Urothelium cell line (cell line): ENCODE results near the gene CD99.
"Not testable (repeated sequence)": the region's sequence is repeated elsewhere in the genome, so short reads cannot be mapped to it uniquely, and the experiment has no call there.

ENCODE experiments used
- DNase-seq: peaks from one replicate; pipeline ENCODE4 v3.0.0; 2011; ENCODE audit warnings: low spot score, mixed read lengths
- FAIRE-seq: peaks from 2 replicates; lab custom pipeline; 2011; peaks lifted over from hg19 to GRCh38; lab: Jason Lieb, UNC

Gene CD99

DNA sequence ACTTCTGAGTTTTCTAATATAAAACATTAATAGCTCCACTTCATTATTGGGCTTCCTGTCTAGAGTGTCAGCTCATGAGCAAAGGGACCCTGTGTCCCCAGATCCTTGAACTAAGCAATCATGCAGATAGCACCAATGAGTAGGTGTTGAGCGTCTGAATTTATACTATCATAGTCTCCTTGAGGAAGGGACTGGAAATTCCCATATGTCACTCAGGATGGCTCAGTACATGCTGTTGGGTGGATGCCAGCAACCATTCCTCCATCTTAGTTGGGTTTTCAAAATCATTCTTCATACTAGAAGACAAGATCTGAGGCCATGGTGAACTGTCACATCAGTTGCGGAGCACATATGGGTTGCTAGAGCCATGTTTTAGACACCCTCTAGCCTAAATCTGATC lies 27.7 kb downstream of the CD99 start:
- no peak for DNase-seq
- FAIRE-seq = no peak

- FAIRE-seq (no peak), DNase-seq (no peak)
Measured at GRCh38 chrX:2719774-2720447, 28.8 kb downstream of the CD99 start.

DNA sequence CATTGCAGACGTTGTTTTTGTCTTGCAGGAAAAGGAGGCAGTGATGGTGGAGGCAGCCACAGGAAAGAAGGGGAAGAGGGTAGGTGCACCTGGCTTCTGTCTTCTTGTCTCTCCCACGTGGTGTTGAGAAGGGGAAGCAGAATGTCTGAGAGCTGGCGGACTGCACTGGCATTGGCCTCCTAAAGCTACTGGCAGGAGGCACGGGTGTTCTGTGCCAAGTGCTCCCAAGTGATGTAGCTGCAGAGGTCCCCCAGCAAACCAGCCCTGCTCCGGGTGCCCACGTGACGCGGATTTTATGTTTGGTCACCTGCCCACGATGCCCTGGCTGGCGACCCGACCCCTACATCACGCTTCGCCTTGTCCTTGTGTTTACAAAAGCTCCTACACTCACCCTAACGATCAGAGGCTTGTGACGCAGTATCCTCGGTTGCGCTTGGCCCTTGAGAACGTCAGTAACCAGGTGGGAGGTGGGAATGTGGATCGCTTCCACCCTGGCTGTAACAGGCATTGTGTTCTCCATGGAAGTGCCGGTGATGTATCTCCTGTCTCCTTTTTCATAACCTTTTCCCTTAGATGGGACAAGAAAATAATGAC lies 32.3 kb downstream of the CD99 start:
- DNase-seq = no peak
- no peak for FAIRE-seq

DNA sequence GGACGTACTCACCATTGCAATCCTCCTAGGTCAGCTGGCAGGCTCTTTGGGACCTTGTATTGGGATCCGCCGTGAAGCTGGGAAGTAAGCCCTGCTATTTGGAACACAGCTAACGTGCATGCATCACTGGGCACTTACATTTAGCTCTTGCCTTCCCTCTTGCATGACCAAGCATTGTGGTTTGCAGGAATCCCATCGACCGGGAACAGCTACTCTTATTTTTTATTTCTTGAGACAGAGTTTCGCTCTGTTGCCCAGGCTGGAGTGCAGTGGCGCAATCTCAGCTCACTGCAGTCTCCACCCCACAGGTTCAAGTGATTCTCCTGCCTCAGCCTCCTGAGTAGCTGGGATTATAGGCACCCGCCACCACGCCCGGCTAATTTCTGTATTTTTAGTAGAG lies 36.2 kb downstream of the CD99 start:
- not testable (repeated sequence) for FAIRE-seq, DNase-seq

- FAIRE-seq = no peak
- DNase-seq = no peak
Measured at GRCh38 chrX:2732076-2732475, 41.0 kb downstream of the CD99 start.

GRCh38 chrX:2732649-2733048 lies 41.6 kb downstream of the CD99 start:
- FAIRE-seq = no peak
- no peak for DNase-seq

DNA sequence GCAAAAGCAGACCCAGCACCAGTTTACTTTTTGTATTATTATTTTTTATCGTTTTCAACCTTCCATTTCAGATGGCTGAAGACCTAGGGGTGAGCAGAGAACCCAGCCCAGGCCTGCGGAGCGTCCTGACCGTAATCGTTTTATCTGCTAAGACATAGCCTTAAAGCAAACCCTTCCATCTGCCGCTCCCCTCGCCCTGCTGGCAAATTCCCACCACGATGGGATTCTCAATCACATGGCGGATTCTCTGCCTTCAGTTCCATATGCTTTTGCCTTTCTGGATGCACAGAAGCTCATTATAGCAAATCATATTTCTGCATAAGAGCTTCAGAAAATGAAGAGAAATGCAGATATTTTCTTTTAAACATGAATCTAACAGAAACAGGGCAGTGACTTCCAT lies 42.2 kb downstream of the CD99 start:
- FAIRE-seq (no peak), DNase-seq (no peak)

- no peak for DNase-seq
- no peak for FAIRE-seq
Measured at GRCh38 chrX:2735270-2735669, 44.2 kb downstream of the CD99 start.

DNA sequence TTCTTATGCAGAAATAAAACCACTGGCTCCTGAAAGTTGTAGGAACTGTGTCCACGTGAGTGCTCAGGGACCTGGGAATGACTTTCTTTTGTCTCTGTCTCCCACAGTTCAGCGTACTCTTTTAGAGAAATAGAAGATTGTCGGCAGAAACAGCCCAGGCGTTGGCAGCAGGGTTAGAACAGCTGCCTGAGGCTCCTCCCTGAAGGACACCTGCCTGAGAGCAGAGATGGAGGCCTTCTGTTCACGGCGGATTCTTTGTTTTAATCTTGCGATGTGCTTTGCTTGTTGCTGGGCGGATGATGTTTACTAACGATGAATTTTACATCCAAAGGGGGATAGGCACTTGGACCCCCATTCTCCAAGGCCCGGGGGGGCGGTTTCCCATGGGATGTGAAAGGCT lies 49.6 kb downstream of the CD99 start:
- FAIRE-seq = no peak

GRCh38 chrX:2741386-2741785 lies 50.3 kb downstream of the CD99 start:
- FAIRE-seq = no peak
- DNase-seq = no peak

More for the DNA sequence above, 49.6 kb downstream of the CD99 start:
- no peak for DNase-seq

DNA sequence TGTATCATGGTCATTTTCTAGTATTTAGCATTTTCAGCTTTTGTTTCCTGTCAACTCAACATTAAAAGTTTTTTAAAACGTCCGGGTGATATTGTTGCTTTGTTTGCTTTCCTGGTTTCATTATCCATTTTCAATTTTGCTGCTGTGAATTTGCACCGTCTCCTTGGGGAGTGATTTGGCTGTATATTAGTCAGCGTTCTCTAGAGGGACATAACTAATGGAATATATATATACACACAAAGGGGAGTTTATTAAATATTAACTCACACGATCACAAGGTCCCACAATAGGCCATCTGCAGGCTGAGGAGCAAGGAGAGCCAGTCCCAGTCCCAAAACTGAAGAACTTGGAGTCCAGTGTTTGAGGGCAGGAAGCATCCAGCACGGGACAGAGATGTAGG lies 55.2 kb downstream of the CD99 start:
- DNase-seq, FAIRE-seq: not testable (repeated sequence)

- DNase-seq (no peak), FAIRE-seq (no peak)
Measured at GRCh38 chrX:2748171-2748814, 57.2 kb downstream of the CD99 start.

- no peak for DNase-seq
- no peak for FAIRE-seq
Measured at GRCh38 chrX:2748815-2749188, 57.7 kb downstream of the CD99 start.

GRCh38 chrX:2751291-2751690 lies 60.2 kb downstream of the CD99 start:
- FAIRE-seq (no peak), DNase-seq (no peak)

DNA sequence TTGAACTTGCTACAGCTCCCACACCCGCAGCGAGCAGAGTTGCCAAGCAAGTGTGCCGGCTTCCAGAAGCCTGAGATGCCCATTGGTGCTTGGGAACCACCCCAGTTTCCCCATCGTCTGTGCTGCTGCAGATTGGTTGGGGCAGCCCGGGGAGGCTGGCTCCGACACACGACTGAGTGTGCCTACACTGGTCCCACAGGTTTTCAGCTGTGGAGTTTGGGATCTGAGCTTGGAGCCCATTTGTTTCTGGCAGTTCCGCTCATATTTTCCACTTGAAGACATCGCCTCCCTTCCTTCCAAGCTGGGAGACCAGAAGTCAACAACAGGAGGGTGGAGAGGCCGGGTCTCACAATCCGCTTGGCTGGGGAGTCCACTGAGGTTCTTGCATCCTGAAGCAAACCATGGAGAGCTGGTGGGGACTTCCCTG lies 60.8 kb downstream of the CD99 start, which contains the start of gene XG:
TSS of gene XG (plus strand) at position 167 of the 427 bp plus-strand sequence. CDS start at position 402, 235 bp downstream.
- DNase-seq, FAIRE-seq: not testable (repeated sequence)

GRCh38 chrX:2752441-2752840 lies 61.3 kb downstream of the CD99 start:
- not testable (repeated sequence) for DNase-seq, FAIRE-seq

DNA sequence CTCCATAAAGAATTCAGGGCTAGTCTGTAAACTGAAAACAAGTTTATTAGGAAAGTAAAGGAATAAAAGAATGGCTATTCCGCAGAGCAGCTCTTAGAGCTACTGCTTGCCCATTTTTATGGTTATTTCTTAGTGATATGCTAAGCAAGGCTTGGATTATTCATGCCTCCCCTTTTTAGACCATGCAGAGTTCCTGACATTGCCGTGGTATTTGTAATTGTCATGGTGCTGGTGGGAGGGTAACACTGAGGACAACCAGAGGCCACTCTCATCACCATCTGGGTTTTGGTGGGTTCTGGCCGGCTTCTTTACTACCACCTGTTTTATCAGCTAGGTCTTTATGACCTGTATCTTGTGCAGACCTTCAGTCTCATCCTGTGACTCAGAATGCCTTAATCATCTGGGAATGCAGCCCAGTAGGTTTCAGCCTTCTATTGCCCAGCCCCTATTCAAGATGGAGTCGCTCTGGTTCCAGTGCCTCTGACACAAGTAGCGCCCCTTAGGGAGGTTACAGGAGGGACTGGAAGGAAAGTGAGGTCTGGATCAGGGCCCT lies 64.1 kb downstream of the CD99 start:
- not testable (repeated sequence) for DNase-seq, FAIRE-seq

DNA sequence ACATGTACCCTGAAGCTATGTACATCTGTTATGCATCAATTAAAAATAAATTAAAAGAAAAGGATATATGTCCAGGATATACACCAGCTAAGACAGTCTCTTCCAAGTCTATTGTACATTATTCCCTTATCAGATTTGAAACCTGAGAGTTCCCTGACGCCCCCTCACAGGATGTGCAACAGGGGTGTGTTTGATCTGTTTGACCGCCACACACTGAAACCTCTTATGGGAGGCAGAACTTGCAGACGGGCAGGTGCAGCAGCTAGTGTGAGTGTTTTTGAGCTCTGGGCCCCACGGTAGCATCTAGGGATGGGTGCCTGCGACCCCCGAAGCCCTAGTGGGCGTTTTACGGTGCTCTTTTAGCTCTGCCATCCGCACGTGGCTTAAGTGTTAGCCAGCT lies 65.5 kb downstream of the CD99 start:
- FAIRE-seq = no peak
- DNase-seq = no peak

DNA sequence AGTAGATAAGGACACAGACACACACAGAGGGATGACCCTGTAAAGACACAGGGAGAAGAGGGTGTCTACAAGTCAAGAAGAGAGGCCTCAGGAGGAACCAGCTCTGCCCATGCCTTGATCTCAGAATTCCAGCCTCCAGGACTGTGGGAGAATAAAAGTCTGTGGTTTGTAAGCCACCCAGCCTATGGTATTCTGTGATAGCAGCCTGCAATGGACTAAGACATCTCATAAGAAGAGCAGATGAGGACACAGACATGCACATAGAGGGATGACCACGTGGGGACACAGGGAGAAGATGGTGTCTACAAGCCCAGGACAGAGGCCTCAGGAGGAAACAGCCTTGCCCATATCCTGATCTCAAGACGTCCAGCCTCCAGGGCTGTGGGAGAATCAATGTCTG lies 70.2 kb downstream of the CD99 start:
- FAIRE-seq (no peak), DNase-seq (no peak)

- not testable (repeated sequence) for DNase-seq, FAIRE-seq
Measured at GRCh38 chrX:2762671-2763070, 71.6 kb downstream of the CD99 start.

- not testable (repeated sequence) for DNase-seq, FAIRE-seq
Measured at GRCh38 chrX:2764766-2765548, 73.9 kb downstream of the CD99 start.
